ENCODE data around the gene ACOX1.

ACOX1 gene

DNA sequence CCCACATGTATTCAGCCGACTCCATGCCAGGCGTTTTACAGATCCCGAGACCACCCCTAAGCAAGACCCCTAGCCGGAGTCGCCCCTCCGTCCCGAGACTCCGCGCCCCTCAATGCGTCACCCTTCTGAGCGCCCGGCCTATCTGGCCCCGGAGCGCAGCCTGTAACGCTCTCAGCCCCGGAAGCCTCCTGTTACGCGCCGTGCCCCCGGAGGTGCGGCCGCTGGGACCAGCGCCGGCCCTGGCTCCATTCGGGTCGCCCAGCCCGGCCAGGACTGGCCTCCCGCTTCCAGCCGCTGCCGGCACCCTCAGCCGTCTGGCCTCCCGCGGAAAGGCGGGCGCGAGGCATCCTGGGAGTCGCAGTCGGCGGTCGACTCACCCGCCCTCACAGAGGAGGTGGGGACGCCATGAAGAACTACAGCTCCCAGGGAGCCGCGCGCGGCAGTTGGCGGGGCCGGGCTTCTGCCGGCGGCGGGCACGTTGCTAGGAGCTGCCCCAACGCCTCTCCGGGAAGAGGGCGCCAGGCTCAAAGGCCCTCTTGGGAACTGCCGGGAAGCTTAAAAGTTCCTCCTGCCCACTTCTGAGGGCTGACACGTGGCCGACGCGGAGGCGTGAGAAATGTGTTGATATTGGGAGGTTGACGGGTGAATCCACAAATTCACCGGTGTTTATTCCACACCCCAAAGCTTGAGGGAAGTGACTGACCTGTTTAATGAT, 38.1 kb downstream of the ACOX1 start, which contains the start of gene FBF1:
Gene FBF1, minus strand, starts transcription at position 316 of the 715 bp plus-strand sequence. CDS start 2,893 bp downstream, outside the sequence.
- DNase-seq = peak; percentile 66 to 98 (median 92)

DNA sequence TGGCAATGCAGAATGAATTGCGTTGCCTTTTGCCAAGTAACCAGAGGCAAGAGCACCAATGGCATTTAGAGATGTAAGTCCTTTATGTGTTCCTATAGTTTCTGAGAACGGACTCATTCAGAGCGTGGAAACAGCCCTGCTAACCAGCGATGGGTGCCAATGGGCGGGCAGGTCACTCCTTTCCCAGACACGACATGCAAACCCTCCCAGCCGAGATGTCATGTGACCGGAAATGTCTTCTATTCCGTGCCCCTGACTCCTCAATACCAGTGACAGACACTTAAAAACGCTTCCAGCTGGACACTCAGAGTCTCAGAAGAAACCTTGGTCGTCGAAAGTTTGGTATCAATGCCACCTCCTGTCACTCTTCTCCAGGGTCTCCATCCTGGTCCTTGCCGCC, 41.3 kb downstream of the ACOX1 start:
- no peak for DNase-seq

- DNase-seq = no peak
Measured at GRCh38 chr17:75933808-75934207, 45.2 kb downstream of the ACOX1 start.

DNA sequence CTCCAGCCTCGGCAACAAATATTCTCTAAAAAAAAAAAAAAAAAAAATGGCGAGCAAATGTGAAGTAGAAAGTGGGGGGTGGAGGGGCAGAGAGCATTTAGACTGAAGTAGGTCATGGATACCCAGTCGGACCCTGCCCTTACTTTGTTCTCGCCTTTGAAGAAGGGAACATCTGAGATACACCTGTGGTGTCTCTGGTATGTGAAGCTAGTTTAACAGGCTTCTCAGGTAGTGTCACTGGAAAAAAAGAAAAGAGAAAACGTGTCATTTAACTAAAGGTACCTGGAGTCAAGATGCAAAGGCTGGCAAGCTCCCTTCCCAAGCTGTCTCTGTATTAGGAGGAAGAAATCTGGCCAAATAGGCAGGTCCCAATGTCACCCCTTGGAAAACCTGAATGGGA, 46.1 kb downstream of the ACOX1 start:
- no peak for DNase-seq

DNA sequence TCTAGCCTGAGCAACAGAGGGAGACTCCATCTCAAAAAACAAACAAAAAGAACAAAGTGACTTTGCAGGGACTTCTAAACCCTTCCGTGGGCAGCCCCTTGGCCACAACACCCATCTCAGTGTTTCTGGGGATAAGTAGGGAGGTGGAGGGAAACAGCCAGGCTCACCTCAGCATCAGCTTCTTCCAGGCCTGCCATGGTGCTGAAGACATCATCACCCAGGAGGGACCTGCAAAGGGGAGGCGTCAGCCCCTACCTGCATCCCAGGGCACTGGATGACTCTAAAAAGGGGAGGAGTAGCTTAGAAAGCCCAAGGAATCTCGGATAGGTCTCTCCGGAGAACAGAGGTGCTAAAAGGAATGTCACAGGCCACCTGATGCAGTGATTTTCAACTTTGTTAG, 47.9 kb downstream of the ACOX1 start:
- DNase-seq = no peak

DNA sequence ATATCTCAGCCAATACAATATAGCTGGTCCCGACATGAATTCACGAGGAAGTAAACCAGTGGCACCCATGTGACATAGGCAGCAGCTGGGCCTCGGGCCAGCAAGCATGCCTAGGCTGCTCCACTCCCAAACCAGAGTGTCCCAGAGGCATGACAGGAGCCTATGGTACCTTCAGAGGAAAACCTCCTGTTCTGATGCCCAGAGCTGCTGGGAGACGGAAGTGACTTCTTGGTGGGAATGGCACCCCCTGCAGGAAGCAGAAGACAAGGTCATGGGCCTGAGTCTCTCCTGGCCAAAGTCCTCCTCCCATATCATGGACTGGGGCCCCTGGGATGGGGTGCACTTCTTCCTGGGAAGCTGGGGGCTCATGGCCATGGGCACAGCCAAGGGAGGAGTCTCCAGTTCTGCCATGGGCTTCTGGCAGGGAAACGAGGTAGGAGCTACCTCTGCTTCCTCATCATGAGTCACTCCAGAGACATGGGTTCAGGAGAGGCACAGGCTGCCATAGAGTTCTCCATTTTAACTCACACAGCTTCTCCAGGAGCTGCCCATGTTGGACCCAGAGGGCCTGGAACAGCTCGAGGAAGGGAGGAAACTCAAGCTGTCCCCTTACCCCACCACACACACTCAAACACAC, 51.6 kb downstream of the ACOX1 start:
- no peak for DNase-seq

- DNase-seq = no peak
Measured at GRCh38 chr17:75926456-75926855, 52.5 kb downstream of the ACOX1 start.

- no peak for DNase-seq
Measured at GRCh38 chr17:75925912-75926311, 53.1 kb downstream of the ACOX1 start.

DNA sequence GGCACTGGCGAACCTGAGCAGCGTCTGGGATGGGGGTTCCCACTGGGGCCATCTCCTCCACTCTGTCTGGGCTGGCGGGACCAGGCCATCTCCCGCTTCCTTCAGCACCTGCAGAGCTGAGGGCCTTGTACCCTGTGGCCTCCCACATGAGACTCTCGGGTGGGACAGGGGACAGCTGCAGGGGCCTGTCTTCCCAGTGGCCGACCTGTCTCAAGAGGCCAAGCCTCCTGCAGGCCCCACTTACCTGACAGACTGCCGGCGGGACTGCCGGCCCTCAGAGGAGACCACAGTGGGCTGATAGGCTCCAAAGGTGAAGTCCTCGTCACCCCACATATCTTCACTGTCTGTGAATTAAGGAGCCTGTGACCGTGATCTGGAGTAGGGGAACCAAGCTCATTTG, 53.9 kb downstream of the ACOX1 start:
- no peak for DNase-seq

GRCh38 chr17:75922963-75923874, 55.7 kb downstream of the ACOX1 start:
- no peak for DNase-seq

GRCh38 chr17:75922173-75922961, 56.6 kb downstream of the ACOX1 start:
- DNase-seq = no peak

- DNase-seq = no peak
Measured at GRCh38 chr17:75921596-75921995, 57.4 kb downstream of the ACOX1 start.

GRCh38 chr17:75920045-75920560, 58.9 kb downstream of the ACOX1 start:
- no peak for DNase-seq

GRCh38 chr17:75919611-75920010, 59.4 kb downstream of the ACOX1 start:
- no peak for DNase-seq

GRCh38 chr17:75917917-75918445, 61.0 kb downstream of the ACOX1 start:
- no peak for DNase-seq

DNA sequence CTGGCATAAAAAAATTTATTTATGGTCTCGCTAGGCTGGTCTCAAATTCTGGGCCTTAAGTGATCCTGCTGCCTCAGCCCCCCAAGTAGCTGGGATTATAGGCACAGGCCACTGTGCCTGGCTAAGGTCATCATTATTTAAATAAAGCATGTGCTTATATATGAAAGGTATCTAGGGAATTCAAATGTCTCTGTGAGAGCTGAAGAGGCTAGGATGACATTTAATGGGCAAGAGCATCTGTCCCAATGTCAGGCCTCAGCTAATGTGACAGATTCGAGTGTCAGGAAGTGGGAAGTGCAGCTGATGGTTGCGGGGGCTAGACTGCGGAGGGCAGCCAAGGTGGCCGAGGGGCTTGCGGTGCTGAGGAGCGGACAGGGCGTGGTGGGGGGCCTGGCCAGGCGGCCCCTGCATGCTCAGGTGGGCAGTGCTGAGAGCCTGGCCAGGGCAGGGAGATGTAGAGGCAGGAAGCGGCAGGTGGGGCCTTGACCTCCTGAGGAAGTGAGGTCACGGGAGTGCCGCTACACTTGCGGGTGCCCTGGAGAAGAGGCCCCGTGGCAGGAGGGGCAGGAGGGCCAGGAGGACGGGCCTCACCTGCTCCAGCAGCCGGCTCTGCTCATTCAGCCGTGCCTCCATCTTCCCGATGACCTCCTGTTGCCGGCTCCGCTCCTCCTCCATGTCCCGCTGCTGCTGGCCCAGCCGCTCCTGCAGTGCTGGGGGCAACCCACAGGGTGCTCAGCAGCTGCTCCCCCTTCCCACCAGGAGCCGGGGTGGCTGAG, 61.6 kb downstream of the ACOX1 start:
- DNase-seq = no peak

- no peak for DNase-seq
Measured at GRCh38 chr17:75915268-75915667, 63.7 kb downstream of the ACOX1 start.

DNA sequence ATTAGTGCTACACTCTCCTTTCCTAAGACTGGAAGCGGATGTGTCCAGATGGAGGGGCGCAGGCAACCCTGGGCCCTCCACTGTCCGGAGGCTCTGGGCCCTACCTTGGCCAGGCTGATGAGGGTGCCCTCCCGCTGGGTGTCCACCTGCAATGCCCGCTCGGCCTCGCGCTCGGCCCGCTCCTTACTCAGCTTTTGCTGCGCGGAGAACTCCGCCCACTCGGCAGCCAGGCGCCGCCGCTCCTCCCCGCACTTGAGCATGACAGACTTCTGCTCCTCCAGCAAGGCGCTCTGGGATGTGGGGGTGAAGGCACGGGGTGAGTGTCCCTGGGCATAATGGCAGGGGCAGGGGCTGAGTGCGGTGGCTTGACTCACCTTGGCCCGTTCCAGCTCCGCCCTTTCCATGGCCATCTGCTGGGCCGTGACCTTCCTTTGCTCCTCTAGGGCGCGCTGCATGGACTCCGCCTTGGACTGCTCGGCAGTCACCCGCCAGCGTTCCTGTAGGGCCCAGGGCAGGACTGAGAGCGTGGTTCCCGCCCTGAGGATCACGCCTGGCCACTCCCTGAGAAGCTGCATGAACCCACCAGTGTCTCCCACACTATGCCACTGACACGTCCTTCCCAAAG, 64.2 kb downstream of the ACOX1 start:
- DNase-seq = no peak

- no peak for DNase-seq
Measured at GRCh38 chr17:75913537-75914210, 65.3 kb downstream of the ACOX1 start.
